PFSK-1 (cell line): Measurements from ENCODE around the gene APLP2.

Source experiments
- FOXP2 ChIP-seq: optimal IDR thresholded peaks from 2 replicates; pipeline ENCODE3; 2011; ENCODE audit warnings: borderline replicate concordance, control low read depth, inconsistent platforms; ENCODE audit not compliant: insufficient read depth; ENCODE audit errors: extremely low read length, extremely low read depth
- POLR2AphosphoS5 ChIP-seq: IDR thresholded peaks from 2 replicates; pipeline ENCODE4 v1.6.1; 2012; ENCODE audit warnings: low read depth, mild to moderate bottlenecking, control low read depth, low read length, moderate library complexity
- REST ChIP-seq, 2 experiments: IDR thresholded peaks; 2 replicates each; pipeline versions ENCODE4 v1.6.1 to v1.8.0; 2011 to 2012; ENCODE audit warnings: low read depth in 2 of 2, low read length in 2 of 2, control low read depth in 1 of 2, inconsistent platforms in 1 of 2, mild to moderate bottlenecking in 1 of 2, moderate library complexity in 1 of 2; ENCODE audit not compliant: insufficient read depth in 1 of 2
- SIN3A ChIP-seq: IDR thresholded peaks from 2 replicates; pipeline ENCODE4 v1.6.1; 2012; ENCODE audit warnings: mild to moderate bottlenecking, low read length, moderate library complexity, borderline replicate concordance; ENCODE audit not compliant: insufficient read depth
- TAF1 ChIP-seq: IDR thresholded peaks from 2 replicates; pipeline ENCODE4 v1.6.1; 2012; ENCODE audit warnings: low read length, control low read depth, borderline replicate concordance; ENCODE audit not compliant: insufficient read depth

Gene APLP2

DNA sequence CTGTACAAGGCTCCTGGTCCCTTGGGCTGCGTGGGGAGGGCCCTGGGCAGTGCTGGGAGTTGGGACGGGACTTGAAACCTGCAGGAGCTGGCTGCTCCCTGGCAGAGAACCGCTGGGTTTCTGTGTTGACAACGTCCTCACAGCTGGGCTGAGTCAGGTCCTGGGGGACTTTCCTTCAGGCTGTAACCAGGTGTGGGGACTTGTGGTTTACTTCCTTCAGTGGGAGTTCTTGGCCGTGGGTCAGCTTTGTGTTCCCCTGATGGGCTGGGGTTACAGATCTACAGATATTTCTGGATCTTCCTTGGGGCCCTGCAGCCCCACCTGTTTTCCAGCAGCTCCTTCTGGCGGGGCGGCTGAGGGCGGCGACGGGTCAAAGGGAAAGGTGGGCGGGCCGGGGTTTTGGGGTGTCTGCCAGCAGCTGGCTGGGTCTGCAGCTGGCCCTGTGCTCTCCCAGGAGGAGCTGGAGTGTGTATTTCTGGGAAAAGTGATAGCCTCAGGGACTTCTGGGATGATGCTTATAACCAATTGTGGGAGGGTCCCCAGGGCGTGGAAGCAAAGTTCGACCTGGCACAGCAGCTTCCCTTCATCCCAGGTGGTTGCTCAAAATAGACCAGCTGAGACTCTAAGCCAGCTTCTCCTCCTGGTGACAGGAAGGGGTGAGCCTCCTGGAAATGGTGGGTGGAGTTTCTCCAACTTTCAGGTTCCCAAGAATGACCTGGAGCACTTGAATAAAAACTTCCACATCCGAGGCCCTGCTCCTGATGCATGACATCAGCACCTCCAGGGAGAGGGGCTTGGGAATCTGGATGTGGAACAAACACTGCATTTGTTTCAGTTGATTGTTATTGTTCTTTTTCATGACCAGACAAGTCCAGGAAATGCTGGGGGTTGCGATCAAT lies 109.0 kb downstream of the APLP2 start:
- no peak for TF ChIP-seq SIN3A
- TF ChIP-seq POLR2AphosphoS5, result no peak
- no peak for TF ChIP-seq FOXP2
- no peak for TF ChIP-seq REST (IDR thresholded peaks at IDR 0.05; ENCODE audit: insufficient read depth in 1 of 2, low read depth in 2 of 2, low read length in 2 of 2)
- no peak for TF ChIP-seq TAF1

DNA sequence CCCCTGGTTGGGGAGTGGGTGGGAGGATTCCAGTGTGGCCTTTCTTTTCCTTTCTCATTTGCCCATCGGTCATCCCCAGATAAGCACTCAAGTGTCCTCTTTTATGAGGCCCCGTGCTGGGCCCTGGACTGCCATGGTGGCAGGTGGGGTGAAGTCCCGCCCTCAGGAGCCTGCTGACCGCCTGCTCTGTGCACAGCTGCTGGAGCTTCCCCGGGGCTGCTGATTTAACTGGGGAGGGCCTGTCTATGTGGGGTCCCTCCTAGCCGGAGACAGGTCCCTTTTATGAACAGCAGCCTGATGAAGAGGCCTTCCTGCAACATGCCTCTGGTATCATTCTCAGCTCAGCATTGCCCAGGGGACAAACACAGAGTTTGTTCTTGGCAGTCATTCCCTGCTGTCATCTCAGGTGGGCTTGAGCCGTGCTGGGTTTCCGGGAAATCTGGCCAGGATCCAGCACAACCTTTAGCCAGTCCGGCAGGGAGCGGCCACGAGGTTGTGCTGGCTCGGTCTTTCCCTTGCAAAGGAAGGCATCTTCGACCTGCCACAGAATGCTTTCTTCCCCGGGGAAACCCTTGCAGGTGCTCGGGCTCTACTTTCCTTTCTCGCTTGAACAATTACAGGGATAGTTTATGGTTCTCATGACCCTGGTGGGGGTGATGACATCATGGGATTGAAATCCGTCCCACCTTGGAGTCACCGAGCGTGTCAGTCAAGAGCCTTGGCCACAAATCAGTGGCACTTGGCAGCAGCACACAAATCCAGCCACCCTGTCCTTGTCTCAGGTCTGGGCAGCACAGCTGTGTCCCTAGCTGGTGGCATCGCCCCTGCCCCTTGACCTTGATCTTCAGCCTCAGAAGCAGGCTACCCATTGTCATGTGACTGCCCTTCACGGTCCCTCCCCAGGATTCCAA lies 110.0 kb downstream of the APLP2 start:
- TF ChIP-seq FOXP2 (no peak), POLR2AphosphoS5 (no peak), REST (IDR thresholded peaks at IDR 0.05; ENCODE audit: insufficient read depth in 1 of 2, low read depth in 2 of 2, low read length in 2 of 2) (no peak), TAF1 (no peak), SIN3A (no peak)

GRCh38 chr11:130180491-130180890 lies 110.8 kb downstream of the APLP2 start:
- TF ChIP-seq REST (IDR thresholded peaks at IDR 0.05; ENCODE audit: insufficient read depth in 1 of 2, low read depth in 2 of 2, low read length in 2 of 2) (no peak), FOXP2 (no peak), POLR2AphosphoS5 (no peak), TAF1 (no peak), SIN3A (no peak)

GRCh38 chr11:130180896-130181294 lies 111.2 kb downstream of the APLP2 start:
- TF ChIP-seq REST (IDR thresholded peaks at IDR 0.05; ENCODE audit: insufficient read depth in 1 of 2, low read depth in 2 of 2, low read length in 2 of 2) (no peak), FOXP2 (no peak), POLR2AphosphoS5 (no peak), SIN3A (no peak), TAF1 (no peak)
